HG03520 (cell line): ENCODE results near the gene UBXN7.
"Not testable (repeated sequence)": the region's sequence is repeated elsewhere in the genome, so short reads cannot be mapped to it uniquely, and the experiment has no call there.

Experiments
- ATAC-seq: cut with Tn5 transposase; IDR thresholded peaks from one replicate; pipeline ENCODE4 v1.9.1; 2021; ENCODE audit warnings: mild to moderate bottlenecking, moderate library complexity; ENCODE audit not compliant: unreplicated experiment

Gene UBXN7

DNA sequence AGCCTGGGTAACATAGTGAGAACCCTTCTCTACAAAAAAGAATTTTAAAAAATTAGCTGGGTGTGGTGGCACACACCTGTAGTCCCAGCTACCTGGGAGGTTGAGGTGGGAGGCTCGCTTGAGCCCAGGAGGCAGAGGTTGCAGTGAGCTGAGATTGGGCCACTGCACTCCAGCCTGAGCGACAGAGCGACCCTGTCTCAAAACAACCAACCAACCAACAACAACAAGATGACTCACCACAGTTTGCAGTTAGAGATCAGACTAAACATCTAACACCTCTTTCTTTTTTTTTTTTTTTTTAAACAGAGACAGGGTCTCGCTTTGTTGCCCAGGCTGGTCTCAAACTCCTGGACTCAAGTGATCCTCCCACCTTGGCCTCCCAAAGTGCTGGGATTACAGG is 73.7 kb downstream of the UBXN7 start:
- ATAC-seq = not testable (repeated sequence)

DNA sequence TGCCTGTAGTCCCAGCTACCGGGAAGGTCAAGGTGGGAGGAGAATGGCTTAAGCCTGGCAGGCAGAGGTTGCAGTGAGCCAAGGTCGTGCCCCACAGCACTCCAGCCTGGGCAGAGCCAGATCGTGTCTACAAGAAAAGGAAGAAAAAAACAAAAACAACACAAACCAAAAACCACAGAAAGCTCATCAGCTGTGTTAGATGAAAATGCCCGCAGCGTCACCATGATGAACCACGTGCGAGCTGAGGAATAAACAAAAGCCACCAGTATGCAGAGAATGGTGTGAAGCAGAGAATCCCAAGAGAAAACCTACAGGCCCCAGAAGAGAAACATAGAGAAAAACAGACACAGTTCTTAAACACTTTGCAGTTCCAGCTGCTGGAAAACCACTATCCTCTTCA is 74.3 kb downstream of the UBXN7 start:
- ATAC-seq = no peak

DNA sequence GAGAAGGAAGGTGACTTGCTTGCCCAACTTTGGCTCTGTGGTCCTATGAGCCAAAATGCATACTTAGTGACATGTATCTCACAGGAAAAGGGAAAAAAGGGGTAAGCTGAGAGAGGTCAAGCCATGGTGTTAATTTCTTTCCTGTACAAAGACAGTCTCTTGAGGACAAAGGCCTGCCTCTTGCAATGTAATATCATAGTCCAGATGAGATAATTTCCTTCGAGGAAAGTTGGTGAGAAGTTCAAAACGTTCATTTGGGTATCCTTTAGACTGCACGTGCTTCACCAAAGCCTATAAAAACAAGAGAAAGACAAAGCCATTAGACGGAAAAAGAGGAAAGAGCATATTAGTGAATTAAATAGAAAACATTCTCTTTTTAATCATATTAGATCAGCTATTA is 75.7 kb downstream of the UBXN7 start:
- ATAC-seq = no peak

DNA sequence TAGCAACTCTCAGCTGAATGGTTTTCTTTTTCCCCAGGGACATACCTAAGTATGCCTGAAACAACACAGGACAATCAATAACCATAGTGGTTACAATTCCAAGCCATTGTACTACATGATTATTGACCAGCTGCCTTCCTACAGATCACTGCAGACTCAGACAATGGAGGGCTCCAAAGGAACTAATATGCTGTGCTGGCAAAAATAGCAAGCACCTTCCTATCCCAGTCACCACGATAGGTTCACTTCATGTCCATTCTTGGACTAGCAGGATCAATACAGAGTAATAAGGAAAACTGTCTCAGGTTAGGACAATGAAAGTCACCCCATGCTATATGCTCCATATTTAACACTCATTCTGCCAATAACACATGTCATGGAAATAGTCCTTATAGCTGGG is 76.6 kb downstream of the UBXN7 start:
- no peak for ATAC-seq

GRCh38 chr3:196354132-196354531 is 78.1 kb downstream of the UBXN7 start:
- no peak for ATAC-seq

DNA sequence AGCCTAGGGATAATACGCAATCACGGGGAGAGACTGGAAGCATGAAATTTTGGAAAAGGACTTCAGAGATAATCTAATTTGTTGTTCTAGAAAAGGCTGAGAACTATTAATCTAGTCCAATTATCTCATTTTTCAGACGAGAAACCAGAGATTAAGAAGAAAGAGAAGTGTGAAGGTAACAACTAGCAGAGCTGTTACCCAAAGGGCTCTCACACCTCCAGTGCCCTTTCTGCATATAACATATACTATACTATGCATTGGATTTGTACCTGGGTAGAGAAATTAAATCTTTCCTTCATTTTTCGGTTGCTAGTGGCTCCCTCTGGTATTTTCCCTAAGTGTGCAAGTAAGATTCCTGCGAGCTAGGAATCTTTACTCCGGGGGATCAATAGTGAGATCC is 80.7 kb downstream of the UBXN7 start:
- no peak for ATAC-seq

GRCh38 chr3:196350067-196350466 is 82.2 kb downstream of the UBXN7 start:
- no peak for ATAC-seq

- ATAC-seq = no peak
Observed at GRCh38 chr3:196348698-196349097, 83.5 kb downstream of the UBXN7 start.

DNA sequence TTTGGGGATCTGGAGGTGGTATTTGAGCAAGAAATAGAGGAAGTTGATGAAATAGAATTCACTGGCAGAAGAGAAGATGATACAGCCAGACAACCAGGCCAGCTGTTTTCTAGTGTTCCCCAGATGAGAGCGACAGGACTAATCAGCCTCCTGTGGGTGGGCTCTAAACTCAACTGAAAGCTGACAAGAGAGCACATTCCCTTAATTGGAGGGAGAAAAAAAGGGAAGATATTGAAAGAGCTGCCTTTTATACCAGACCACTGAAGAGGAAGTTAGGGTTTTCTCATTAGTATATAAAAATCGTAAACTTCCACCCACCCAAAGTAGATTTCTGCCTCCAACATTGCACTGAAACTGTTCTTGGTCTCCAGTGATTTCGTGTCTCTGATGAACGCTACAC is 87.6 kb downstream of the UBXN7 start:
- no peak for ATAC-seq

- not testable (repeated sequence) for ATAC-seq
Observed at GRCh38 chr3:196343917-196344316, 88.3 kb downstream of the UBXN7 start.

DNA sequence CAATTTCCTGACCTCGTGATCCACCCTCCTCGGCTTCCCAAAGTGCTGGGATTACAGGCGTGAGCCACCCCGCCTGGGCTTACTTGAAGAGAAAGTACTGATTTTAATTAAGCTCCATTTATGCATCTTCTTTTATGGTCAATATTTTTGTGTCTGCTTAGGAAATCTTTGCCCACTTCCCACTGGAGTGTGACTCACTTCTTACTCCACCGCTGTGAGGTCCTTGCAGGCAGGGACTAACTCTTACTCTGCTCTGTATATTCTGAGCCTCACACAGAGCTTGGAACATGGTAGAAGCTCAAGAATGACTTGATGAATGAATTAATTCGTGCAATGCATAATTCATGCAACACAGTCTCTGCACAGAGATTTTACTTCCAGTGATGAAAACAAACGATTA is 91.1 kb downstream of the UBXN7 start:
- no peak for ATAC-seq

DNA sequence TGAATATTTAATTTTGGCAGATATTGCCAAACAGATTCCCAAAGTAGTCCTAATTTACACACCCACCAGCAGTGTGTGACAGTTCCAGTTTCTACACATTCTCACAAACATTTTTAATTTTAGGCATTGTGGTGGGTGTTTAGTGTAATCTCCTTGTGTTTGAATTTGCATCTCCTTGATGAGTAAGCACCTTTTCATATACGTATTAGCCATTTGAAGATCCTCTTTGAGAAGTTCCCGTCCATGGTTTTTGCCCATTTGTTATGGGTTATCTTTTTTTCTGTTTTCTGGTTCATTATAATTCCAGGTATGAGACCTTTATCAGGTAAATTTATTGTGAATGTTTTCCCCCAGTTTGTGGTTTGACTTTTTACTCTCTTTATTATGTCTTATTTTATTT is 91.8 kb downstream of the UBXN7 start:
- ATAC-seq = no peak

DNA sequence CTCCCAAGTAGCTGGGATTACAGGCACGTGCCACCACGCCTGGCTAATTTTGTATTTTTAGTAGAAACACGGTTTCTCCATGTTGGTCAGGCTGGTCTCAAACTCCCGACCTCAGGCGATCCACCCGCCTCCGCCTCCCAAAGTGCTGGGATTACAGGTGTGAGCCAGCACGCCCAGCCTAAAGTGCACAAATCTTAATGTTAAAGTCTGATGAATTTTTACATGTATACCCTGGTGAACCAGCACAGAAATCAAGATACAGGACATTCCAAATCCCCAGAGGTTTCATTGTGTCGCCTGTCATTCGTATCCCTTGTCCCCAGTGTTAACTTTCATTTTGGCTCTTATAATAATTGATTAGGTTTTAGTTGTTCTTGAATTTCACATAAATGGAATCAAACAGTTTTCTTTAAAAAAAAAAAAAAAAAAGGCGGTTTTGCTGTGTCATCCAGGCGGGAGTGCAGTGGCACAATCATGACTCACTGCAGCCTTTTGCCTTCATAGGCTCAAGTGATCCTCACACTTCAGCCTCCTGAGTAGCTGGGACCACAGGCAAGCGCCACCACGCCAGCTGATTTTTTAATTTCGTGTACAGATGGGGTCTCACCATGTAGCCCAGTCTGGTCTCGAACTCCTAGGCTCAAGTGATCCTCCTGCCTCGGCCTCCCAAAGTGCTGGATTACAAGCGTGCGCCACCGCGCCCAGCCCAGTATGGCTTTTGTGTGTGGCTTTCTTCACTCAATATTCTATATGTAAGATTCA is 92.6 kb downstream of the UBXN7 start:
- ATAC-seq = no peak

GRCh38 chr3:196339044-196339443 is 93.2 kb downstream of the UBXN7 start:
- no peak for ATAC-seq

GRCh38 chr3:196336319-196337145 is 95.7 kb downstream of the UBXN7 start:
- no peak for ATAC-seq

- no peak for ATAC-seq
Observed at GRCh38 chr3:196335503-196335948, 96.7 kb downstream of the UBXN7 start.

DNA sequence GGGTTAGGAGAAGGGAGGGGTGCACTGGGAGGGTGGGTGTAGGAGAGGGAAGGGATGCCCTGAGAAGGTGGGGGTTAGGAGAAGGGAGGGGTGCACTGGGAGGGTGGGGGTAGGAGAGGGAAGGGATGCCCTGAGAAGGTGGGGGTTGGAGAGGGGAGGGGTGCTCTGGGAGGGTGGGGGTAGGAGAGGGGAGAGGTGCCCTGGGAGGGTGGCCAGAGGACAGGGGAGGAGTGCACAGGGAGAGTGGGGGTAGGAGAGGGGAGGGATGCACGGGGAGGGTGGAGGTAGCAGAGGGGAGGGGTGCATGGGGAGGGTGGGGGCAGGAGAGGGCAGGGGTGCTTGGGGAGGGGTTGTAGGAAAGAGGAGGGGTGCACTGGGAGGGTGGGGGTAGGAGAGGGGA is 97.2 kb downstream of the UBXN7 start:
- ATAC-seq = no peak

DNA sequence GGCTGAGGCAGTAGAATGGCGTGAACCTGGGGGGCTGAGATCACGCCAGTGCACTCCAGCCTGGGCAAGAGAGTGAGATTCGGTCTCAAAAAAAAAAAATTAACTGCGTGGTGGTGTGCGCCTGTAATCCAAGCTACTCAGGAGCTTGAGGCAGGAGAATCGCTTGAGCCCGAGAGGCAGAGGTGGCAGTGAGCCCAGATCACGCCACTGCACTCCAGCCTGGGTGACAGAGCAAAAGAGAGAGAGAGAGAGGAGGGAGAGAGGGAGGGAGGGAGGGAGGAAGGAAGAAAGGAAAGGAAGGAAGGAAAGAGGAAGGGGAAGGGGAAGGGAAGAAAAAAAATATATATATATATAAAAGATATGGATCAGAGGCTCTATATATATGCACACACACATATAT is 100.1 kb downstream of the UBXN7 start:
- no peak for ATAC-seq

- no peak for ATAC-seq
Observed at GRCh38 chr3:196327405-196327804, 104.8 kb downstream of the UBXN7 start.

DNA sequence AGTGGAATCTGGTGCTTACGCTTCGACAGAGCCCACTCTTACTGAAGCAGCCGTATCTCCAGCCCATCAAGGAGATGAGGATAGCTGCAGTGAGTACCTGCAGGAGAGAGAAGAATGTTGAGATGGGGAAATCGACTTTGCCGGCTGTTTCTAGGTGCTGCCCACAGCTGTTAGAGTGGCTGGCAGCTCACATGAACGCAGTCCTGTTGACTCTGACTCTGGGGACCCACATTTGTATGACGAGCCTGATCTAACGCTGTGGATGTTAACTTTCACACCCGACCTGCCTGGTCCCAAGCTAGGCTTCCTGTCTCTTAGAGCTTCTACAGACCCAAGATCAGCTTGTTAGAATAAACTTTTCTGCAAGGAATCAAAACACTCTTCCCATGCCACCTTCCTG is 105.3 kb downstream of the UBXN7 start:
- ATAC-seq = no peak

DNA sequence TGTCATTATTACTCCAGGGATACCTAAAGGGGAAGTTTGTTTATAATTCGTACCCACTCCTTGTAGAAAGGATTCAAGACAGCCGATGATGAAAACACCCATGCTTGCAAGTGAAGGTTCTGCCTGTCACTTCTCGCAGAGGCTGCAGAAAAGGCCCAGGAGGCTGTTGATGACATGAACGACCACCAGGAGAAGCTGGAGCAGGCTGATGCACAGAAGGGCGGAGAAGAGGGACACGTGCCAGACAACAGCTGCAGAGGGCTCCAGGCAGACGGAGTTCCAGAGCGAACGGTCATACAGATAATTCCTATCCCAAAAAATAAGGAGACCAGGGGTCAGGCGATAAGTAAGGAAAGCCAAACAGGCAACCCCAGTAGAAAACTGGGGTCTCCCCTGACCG is 108.5 kb downstream of the UBXN7 start:
- no peak for ATAC-seq

DNA sequence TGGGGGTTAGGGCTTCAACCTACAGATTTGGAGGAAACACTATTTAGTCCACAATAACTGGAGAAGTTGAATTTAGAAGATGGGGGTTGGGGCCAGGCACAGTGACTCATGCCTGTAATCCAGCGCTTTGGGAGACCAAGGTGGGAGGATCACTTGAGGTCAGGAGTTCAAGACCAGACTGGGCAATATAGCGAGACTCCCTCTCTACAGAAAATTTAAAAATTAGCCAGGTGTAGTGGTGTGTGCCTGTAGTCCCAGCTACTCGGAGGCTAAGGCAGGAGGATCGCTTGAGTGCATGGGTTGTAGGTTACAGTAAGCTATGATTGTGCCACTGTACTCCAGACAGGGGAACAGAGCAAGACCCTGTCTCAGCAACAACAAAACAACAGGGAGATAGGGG is 109.2 kb downstream of the UBXN7 start:
- ATAC-seq = no peak
